CD4-positive, alpha-beta T cell treated with Interleukin-15 for 1 hour (primary cell): ENCODE results near the gene NTRK1.

Experiments used
- DNase-seq: peaks from one replicate; pipeline ENCODE4 v3.0.0-alpha.2; 2020

The NTRK1 gene

GRCh38 chr1:156858959-156859522 is 1.6 kb upstream of the NTRK1 start, which contains the start of gene INSRR:
INSRR (minus strand) TSS chr1:156859117; CDS start chr1:156858621, 496 bp downstream.
- no peak for DNase-seq

GRCh38 chr1:156859523-156860112 is 1.0 kb upstream of the NTRK1 start:
- no peak for DNase-seq

- DNase-seq = peak; percentile 51
Measured at GRCh38 chr1:156860113-156860627, 495 bp upstream of the NTRK1 start.

GRCh38 chr1:156862584-156862983 is 1.9 kb downstream of the NTRK1 start:
- no peak for DNase-seq

GRCh38 chr1:156862997-156863599 is 2.4 kb downstream of the NTRK1 start:
- DNase-seq = no peak

GRCh38 chr1:156863631-156864030 is 3.0 kb downstream of the NTRK1 start:
- DNase-seq = no peak

- no peak for DNase-seq
Measured at GRCh38 chr1:156864796-156865195, 4.1 kb downstream of the NTRK1 start.

GRCh38 chr1:156865258-156865657 is 4.6 kb downstream of the NTRK1 start:
- no peak for DNase-seq

- DNase-seq = no peak
Measured at GRCh38 chr1:156865865-156866248, 5.2 kb downstream of the NTRK1 start.

- no peak for DNase-seq
Measured at GRCh38 chr1:156866249-156866909, 5.7 kb downstream of the NTRK1 start.

- no peak for DNase-seq
Measured at GRCh38 chr1:156868341-156868740, 7.7 kb downstream of the NTRK1 start.

GRCh38 chr1:156869455-156869854 is 8.8 kb downstream of the NTRK1 start:
- no peak for DNase-seq

- no peak for DNase-seq
Measured at GRCh38 chr1:156873659-156874058, 13.0 kb downstream of the NTRK1 start.

GRCh38 chr1:156874142-156874541 is 13.5 kb downstream of the NTRK1 start:
- no peak for DNase-seq

GRCh38 chr1:156874572-156875340 is 14.1 kb downstream of the NTRK1 start:
- DNase-seq = no peak

- no peak for DNase-seq
Measured at GRCh38 chr1:156875341-156875615, 14.6 kb downstream of the NTRK1 start.

GRCh38 chr1:156876281-156876680 is 15.6 kb downstream of the NTRK1 start:
- DNase-seq = no peak

- no peak for DNase-seq
Measured at GRCh38 chr1:156877433-156878170, 16.9 kb downstream of the NTRK1 start.

- DNase-seq = no peak
Measured at GRCh38 chr1:156879876-156880275, 19.2 kb downstream of the NTRK1 start.

GRCh38 chr1:156880473-156880872 is 19.8 kb downstream of the NTRK1 start:
- DNase-seq = no peak

GRCh38 chr1:156881101-156881500 is 20.4 kb downstream of the NTRK1 start:
- DNase-seq = no peak

- DNase-seq = no peak
Measured at GRCh38 chr1:156881663-156882062, 21.0 kb downstream of the NTRK1 start.

GRCh38 chr1:156882543-156882942 is 21.9 kb downstream of the NTRK1 start:
- DNase-seq = no peak
